OCI-LY7 (cell line): ENCODE measurements around the gene DTYMK. TPM values are rescaled to one million over a fixed set of nuclear protein-coding genes. Genes with fewer than 3 reads are reported as not detected.

ENCODE experiments used
- BruUV-seq: library from RNA; stranded (reverse); fragments of 400-500 nt; replicated peaks from 2 replicates; lab custom pipeline; 2021; lab: Mats Ljungman, UMichigan
- CTCF ChIA-PET: fragments of 300-600 bp; sonication (Branson Sonifier 250); formaldehyde crosslinking; loops from one replicate; lab custom pipeline; 2022; ENCODE audit warnings: antibody characterized with exemption; ENCODE audit not compliant: unreplicated experiment; lab: Charles Lee
- POLR2A ChIA-PET: fragments of 300-600 bp; sonication (Branson Sonifier 250); formaldehyde crosslinking; loops from one replicate; lab custom pipeline; 2022; ENCODE audit warnings: antibody characterized with exemption; lab: Charles Lee
- DNase-seq: peaks from one replicate; pipeline ENCODE4 v3.0.0-alpha.2; 2015; ENCODE audit warnings: low spot score
- H2AFZ ChIP-seq: fragments of 200-600 bp; sonication (generic), shearing (Covaris generic); 2 replicates; pipeline ENCODE4 v1.6.1; 2014; ENCODE audit warnings: mild to moderate bottlenecking, antibody characterized with exemption, low read length, moderate library complexity
- H3K27ac ChIP-seq: fragments of 200-600 bp; sonication (generic); 2 replicates; pipeline ENCODE4 v1.5.1; 2014; ENCODE audit warnings: mixed run types, low read depth, mild to moderate bottlenecking, moderate library complexity, low read length, inconsistent platforms; ENCODE audit not compliant: poor library complexity, severe bottlenecking
- H3K36me3 ChIP-seq: fragments of 200-600 bp; sonication (generic); 2 replicates; pipeline ENCODE4 v1.6.1; 2014; ENCODE audit warnings: mild to moderate bottlenecking, antibody characterized with exemption, low read length, moderate library complexity, mixed read lengths; ENCODE audit not compliant: insufficient read depth
- H3K4me1 ChIP-seq: fragments of 200-600 bp; sonication (generic); 2 replicates; pipeline ENCODE4 v1.5.1; 2014; ENCODE audit warnings: mild to moderate bottlenecking, low read length; ENCODE audit not compliant: insufficient read depth, poor library complexity, severe bottlenecking
- H3K4me2 ChIP-seq: fragments of 200-600 bp; sonication (generic); 2 replicates; pipeline ENCODE4 v1.6.1; 2014; ENCODE audit warnings: mild to moderate bottlenecking, low read length
- H3K4me3 ChIP-seq: fragments of 200-600 bp; sonication (generic); 2 replicates; pipeline ENCODE4 v1.5.1; 2014; ENCODE audit warnings: mild to moderate bottlenecking, low read depth, low read length; ENCODE audit not compliant: poor library complexity, severe bottlenecking
- H3K79me2 ChIP-seq: fragments of 200-600 bp; sonication (generic); 2 replicates; pipeline ENCODE4 v1.6.1; 2016; ENCODE audit warnings: low read depth, mild to moderate bottlenecking, low read length, moderate library complexity, mixed read lengths; ENCODE audit not compliant: insufficient read depth
- H3K9me2 ChIP-seq: fragments of 200-600 bp; sonication (generic); 2 replicates; pipeline ENCODE4 v1.6.1; 2016; ENCODE audit warnings: mild to moderate bottlenecking, low read length, mixed read lengths; ENCODE audit not compliant: insufficient read depth
- H3K9me3 ChIP-seq: fragments of 200-600 bp; sonication (generic); 2 replicates; pipeline ENCODE4 v1.6.1; 2014; ENCODE audit warnings: mild to moderate bottlenecking, mixed run types, low read length, mixed read lengths
- H4K20me1 ChIP-seq: fragments of 200-600 bp; sonication (generic); 2 replicates; pipeline ENCODE4 v1.6.1; 2014; ENCODE audit warnings: mild to moderate bottlenecking, antibody characterized with exemption, low read length, moderate library complexity, mixed read lengths; ENCODE audit not compliant: insufficient read depth
- CTCF ChIP-seq: fragments of 200-600 bp; sonication (generic); conservative IDR thresholded peaks from 2 replicates; pipeline ENCODE4 v1.5.1; 2014; ENCODE audit warnings: mild to moderate bottlenecking, antibody characterized with exemption, low read length, moderate library complexity, mixed read lengths
- EZH2phosphoT487 ChIP-seq: fragments of 200-600 bp; sonication (generic); IDR thresholded peaks from 2 replicates; pipeline ENCODE4 v1.6.1; 2018; ENCODE audit warnings: low read depth, borderline replicate concordance, mild to moderate bottlenecking, mixed run types, antibody characterized with exemption, low read length, moderate library complexity, mixed read lengths
- intact Hi-C: fragments of 100-400 bp; cut with micrococcal nuclease; formaldehyde crosslinking; loops from one replicate; pipeline ENCODE4 v1.10.0; 2022; ENCODE audit not compliant: unreplicated experiment
- total RNA-seq, 2 experiments: library from RNA; depleted of rRNA in 1 of 2; stranded (reverse); fragments of >200 nt in 1 of 2; shearing (Covaris generic) in 1 of 2; gene quantifications; 2 replicates each; pipeline ENCODE4 v1.2.3, GENCODE V29; 2014 to 2022

The DTYMK gene
- total RNA-seq, 2 experiments from 2014 or later, result 118 to 129 TPM

- Histone ChIP-seq H3K4me2 (no peak overlapping the region), H4K20me1 (no peaks in the 10 kb centered on the region), H3K79me2 (peaks cover 26% of the 10 kb centered on the region), H3K9me2 (no peaks in the 10 kb centered on the region), H3K36me3 (peaks cover 63% of the 10 kb centered on the region), H3K27ac (no peak overlapping the region), H3K4me1 (peaks cover 12% of the 10 kb centered on the region), H3K4me3 (no peak overlapping the region), H3K9me3 (no peaks in the 10 kb centered on the region), H2AFZ (no peak overlapping the region)
- POLR2A ChIA-PET, result no interaction called here
- CTCF ChIA-PET, result no interaction called here
- no TSS peak for BruUV-seq
- intact Hi-C loops, result no loop called here
- no peak for DNase-seq
- TF ChIP-seq CTCF (no peak), EZH2phosphoT487 (no peak)
Observed at GRCh38 chr2:241690202-241690717, 3.6 kb upstream of the DTYMK start.

- intact Hi-C loops, result loop anchor here (5.0 to 10.0 kb wide), 2 partner anchors 193 to 335 kb away; partner anchors contain the start of gene FARP2
- TF ChIP-seq CTCF (no peak), EZH2phosphoT487 (no peak)
- Histone ChIP-seq H3K9me2 (no peaks in the 10 kb centered on the region), H3K36me3 (peaks cover 63% of the 10 kb centered on the region), H3K4me2 (no peak overlapping the region), H4K20me1 (no peaks in the 10 kb centered on the region), H2AFZ (no peak overlapping the region), H3K4me3 (no peak overlapping the region), H3K79me2 (peaks cover 36% of the 10 kb centered on the region), H3K27ac (no peak overlapping the region), H3K4me1 (peaks cover 17% of the 10 kb centered on the region), H3K9me3 (no peaks in the 10 kb centered on the region)
- no peak for DNase-seq
- CTCF ChIA-PET, result no interaction called here
- BruUV-seq, result no TSS peak
- POLR2A ChIA-PET, result interaction anchor here (1.5 to 4.1 kb wide), 2 partner anchors 11 to 25 kb away, joined by 4 to 46 read pairs; partner anchors contain the start of gene ING5
Observed at GRCh38 chr2:241689306-241689705, 2.7 kb upstream of the DTYMK start.

- POLR2A ChIA-PET, result interaction anchor here (0.6 to 4.1 kb wide), 11 partner anchors 9 to 627 kb away, joined by 3 to 46 read pairs (median 4); partner anchors contain the start of genes ATG4B, D2HGDH, HDLBP and ING5
- H3K79me2 ChIP-seq, result peaks cover 53% of the 10 kb centered on the region
- DNase-seq, result no peak
Observed at GRCh38 chr2:241686324-241686649, 328 bp downstream of the DTYMK start.

More at GRCh38 chr2:241686324-241686649, 328 bp downstream of the DTYMK start:
- H2AFZ ChIP-seq, result peak overlapping the region; percentile 52; the same call in 1 of the 2 replicates
- no TSS peak for BruUV-seq
- no peaks in the 10 kb centered on the region for H3K9me2 ChIP-seq
- H4K20me1 ChIP-seq, result no peaks in the 10 kb centered on the region
- peak overlapping the region; percentile 92 for H3K4me2 ChIP-seq
- CTCF ChIA-PET, result no interaction called here
- H3K9me3 ChIP-seq, result no peaks in the 10 kb centered on the region
- intact Hi-C loops, result loop anchor here (1.0 to 10.0 kb wide), 5 partner anchors 15 to 583 kb away; partner anchors contain the start of genes D2HGDH, FARP2 and MTERF4
- H3K36me3 ChIP-seq, result peaks cover 66% of the 10 kb centered on the region
- H3K27ac ChIP-seq, result peak overlapping the region; percentile 69
- peak overlapping the region; percentile 90 for H3K4me3 ChIP-seq
- H3K4me1 ChIP-seq, result peaks cover 17% of the 10 kb centered on the region
- TF ChIP-seq EZH2phosphoT487 (no peak), CTCF (no peak)
